ENCODE measurements around the gene ATG5. TPM values are rescaled to one million over a fixed set of nuclear protein-coding genes. Genes with fewer than 3 reads are reported as not detected.

Gene ATG5
- total RNA-seq, 2 experiments from 2014 or later, result 18.8 to 31.1 TPM

- no peaks in the 10 kb centered on the region for H3K9me3 ChIP-seq (ENCODE audit: low read length)
- no peak overlapping the region for H2AFZ ChIP-seq (ENCODE audit: low read length)
- no peak overlapping the region for H3K27ac ChIP-seq (ENCODE audit: low read depth, low read length, poor library complexity, severe bottlenecking)
- no peaks in the 10 kb centered on the region for H3K79me2 ChIP-seq (ENCODE audit: insufficient read depth, low read depth, low read length)
- TF ChIP-seq, protein P1, sequence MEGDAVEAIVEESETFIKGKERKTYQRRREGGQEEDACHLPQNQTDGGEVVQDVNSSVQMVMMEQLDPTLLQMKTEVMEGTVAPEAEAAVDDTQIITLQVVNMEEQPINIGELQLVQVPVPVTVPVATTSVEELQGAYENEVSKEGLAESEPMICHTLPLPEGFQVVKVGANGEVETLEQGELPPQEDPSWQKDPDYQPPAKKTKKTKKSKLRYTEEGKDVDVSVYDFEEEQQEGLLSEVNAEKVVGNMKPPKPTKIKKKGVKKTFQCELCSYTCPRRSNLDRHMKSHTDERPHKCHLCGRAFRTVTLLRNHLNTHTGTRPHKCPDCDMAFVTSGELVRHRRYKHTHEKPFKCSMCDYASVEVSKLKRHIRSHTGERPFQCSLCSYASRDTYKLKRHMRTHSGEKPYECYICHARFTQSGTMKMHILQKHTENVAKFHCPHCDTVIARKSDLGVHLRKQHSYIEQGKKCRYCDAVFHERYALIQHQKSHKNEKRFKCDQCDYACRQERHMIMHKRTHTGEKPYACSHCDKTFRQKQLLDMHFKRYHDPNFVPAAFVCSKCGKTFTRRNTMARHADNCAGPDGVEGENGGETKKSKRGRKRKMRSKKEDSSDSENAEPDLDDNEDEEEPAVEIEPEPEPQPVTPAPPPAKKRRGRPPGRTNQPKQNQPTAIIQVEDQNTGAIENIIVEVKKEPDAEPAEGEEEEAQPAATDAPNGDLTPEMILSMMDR (conservative IDR thresholded peaks at IDR 0.05; ENCODE audit: low read length), result no peak
- TF ChIP-seq EZH2phosphoT487 (IDR thresholded peaks at IDR 0.05; ENCODE audit: borderline replicate concordance, low read depth, low read length), result no peak
- H3K9me2 ChIP-seq (ENCODE audit: insufficient read depth, low read length), result no peaks in the 10 kb centered on the region
- H3K4me2 ChIP-seq (ENCODE audit: low read length), result no peak overlapping the region
- ChIA-PET POLR2A (interaction anchor here (0.6 to 1.7 kb wide), 2 partner anchors 13 to 803 kb away, joined by 3 to 4 read pairs; no protein-coding TSS in a partner anchor), CTCF (ENCODE audit: unreplicated experiment) (no interaction called here)
- H3K4me1 ChIP-seq (ENCODE audit: insufficient read depth, low read length, poor library complexity, severe bottlenecking), result no peaks in the 10 kb centered on the region
- H4K20me1 ChIP-seq (ENCODE audit: insufficient read depth, low read length), result no peaks in the 10 kb centered on the region
- H3K36me3 ChIP-seq (ENCODE audit: insufficient read depth, low read length), result peaks cover 20% of the 10 kb centered on the region
- no TSS peak for BruUV-seq (replicated peaks)
- no peak for DNase-seq (ENCODE audit: low spot score)
- no peak overlapping the region for H3K4me3 ChIP-seq (ENCODE audit: low read depth, low read length, poor library complexity, severe bottlenecking)
- intact Hi-C loops (cut with micrococcal nuclease; ENCODE audit: unreplicated experiment), result no loop called here
These were observed 43.9 kb downstream of the ATG5 start for GRCh38 chr6:106281661-106282060.

GRCh38 chr6:106281088-106281487 is 44.5 kb downstream of the ATG5 start:
- no TSS peak for BruUV-seq (replicated peaks)
- intact Hi-C loops (cut with micrococcal nuclease; ENCODE audit: unreplicated experiment), result no loop called here
- CTCF ChIA-PET (ENCODE audit: unreplicated experiment), result no interaction called here

GRCh38 chr6:106279179-106279578 is 46.4 kb downstream of the ATG5 start:
- H2AFZ ChIP-seq (ENCODE audit: low read length), result no peak overlapping the region
- TF ChIP-seq, protein P1 (conservative IDR thresholded peaks at IDR 0.05; ENCODE audit: low read length), result no peak
- no peak for TF ChIP-seq EZH2phosphoT487 (IDR thresholded peaks at IDR 0.05; ENCODE audit: borderline replicate concordance, low read depth, low read length)
- H3K9me3 ChIP-seq (ENCODE audit: low read length), result no peaks in the 10 kb centered on the region
- no peak overlapping the region for H3K4me2 ChIP-seq (ENCODE audit: low read length)
- no peaks in the 10 kb centered on the region for H4K20me1 ChIP-seq (ENCODE audit: insufficient read depth, low read length)
- peaks cover 21% of the 10 kb centered on the region for H3K36me3 ChIP-seq (ENCODE audit: insufficient read depth, low read length)
- no peak for DNase-seq (ENCODE audit: low spot score)
- no peaks in the 10 kb centered on the region for H3K9me2 ChIP-seq (ENCODE audit: insufficient read depth, low read length)
- H3K4me1 ChIP-seq (ENCODE audit: insufficient read depth, low read length, poor library complexity, severe bottlenecking), result no peaks in the 10 kb centered on the region
- intact Hi-C loops (cut with micrococcal nuclease; ENCODE audit: unreplicated experiment), result no loop called here
- H3K27ac ChIP-seq (ENCODE audit: low read depth, low read length, poor library complexity, severe bottlenecking), result no peak overlapping the region
- BruUV-seq (replicated peaks), result no TSS peak
- ChIA-PET CTCF (ENCODE audit: unreplicated experiment) (interaction anchor here (0.7 kb wide), 1 partner anchor 8 kb away, joined by 3 read pairs; no protein-coding TSS in a partner anchor), POLR2A (interaction anchor here (0.6 to 1.8 kb wide), 11 partner anchors 8 to 692 kb away, joined by 3 to 10 read pairs (median 3); no protein-coding TSS in a partner anchor)
- no peaks in the 10 kb centered on the region for H3K79me2 ChIP-seq (ENCODE audit: insufficient read depth, low read depth, low read length)
- H3K4me3 ChIP-seq (ENCODE audit: low read depth, low read length, poor library complexity, severe bottlenecking), result no peak overlapping the region

More at GRCh38 chr6:106281088-106281487, 44.5 kb downstream of the ATG5 start:
- POLR2A ChIA-PET, result interaction anchor here (0.5 to 1.7 kb wide), 6 partner anchors 8 to 185 kb away, joined by 3 to 5 read pairs (median 4); no protein-coding TSS in a partner anchor
- Histone ChIP-seq H4K20me1 (ENCODE audit: insufficient read depth, low read length) (no peaks in the 10 kb centered on the region), H3K36me3 (ENCODE audit: insufficient read depth, low read length) (peaks cover 21% of the 10 kb centered on the region), H3K27ac (ENCODE audit: low read depth, low read length, poor library complexity, severe bottlenecking) (no peak overlapping the region), H3K4me3 (ENCODE audit: low read depth, low read length, poor library complexity, severe bottlenecking) (no peak overlapping the region), H3K4me1 (ENCODE audit: insufficient read depth, low read length, poor library complexity, severe bottlenecking) (no peaks in the 10 kb centered on the region), H3K9me2 (ENCODE audit: insufficient read depth, low read length) (no peaks in the 10 kb centered on the region), H3K79me2 (ENCODE audit: insufficient read depth, low read depth, low read length) (no peaks in the 10 kb centered on the region), H3K9me3 (ENCODE audit: low read length) (no peaks in the 10 kb centered on the region), H2AFZ (ENCODE audit: low read length) (no peak overlapping the region), H3K4me2 (ENCODE audit: low read length) (no peak overlapping the region)
- no peak for DNase-seq (ENCODE audit: low spot score)
- TF ChIP-seq EZH2phosphoT487 (IDR thresholded peaks at IDR 0.05; ENCODE audit: borderline replicate concordance, low read depth, low read length), result no peak
- TF ChIP-seq, protein P1 (conservative IDR thresholded peaks at IDR 0.05; ENCODE audit: low read length), result no peak
